ENCODE data around the gene LPIN1. TPM values are rescaled to one million over a fixed set of nuclear protein-coding genes. Genes with fewer than 3 reads are reported as not detected.
"Not testable (repeated sequence)": the region's sequence is repeated elsewhere in the genome, so short reads cannot be mapped to it uniquely, and the experiment has no call there.

LPIN1 gene
- total RNA-seq, 2 experiments from 2014 or later: 115 to 128 TPM

DNA sequence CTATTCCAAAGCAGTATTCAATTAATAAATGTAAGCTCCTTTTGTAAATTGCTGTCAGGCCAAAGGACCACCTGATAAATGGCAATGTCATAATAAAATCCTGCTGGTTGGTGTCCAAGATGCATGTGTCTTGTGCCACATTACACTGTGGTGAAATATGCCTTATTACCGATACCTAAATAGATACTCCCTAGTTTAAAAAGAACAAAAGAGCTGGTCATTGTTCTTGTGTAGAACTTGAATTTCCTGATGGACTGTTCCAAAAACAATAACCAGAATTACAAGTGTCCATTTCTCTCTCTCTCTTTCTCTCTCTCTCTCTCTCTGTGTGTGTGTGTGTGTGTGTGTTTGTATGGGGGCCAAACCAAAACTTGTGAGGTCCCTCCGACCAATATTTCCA is 13.8 kb upstream of the LPIN1 start:
- no peaks in the 10 kb centered on the region for H3K9me3 Mint-ChIP-seq
- H3K4me3 Mint-ChIP-seq: no peak overlapping the region
- intact Hi-C loops (cut with DNase I, micrococcal nuclease): no loop called here
- peaks cover 10% of the 10 kb centered on the region for H3K27me3 Mint-ChIP-seq
- ATAC-seq (ENCODE audit: poor library complexity) (no peak), DNase-seq (no peak)
- Histone ChIP-seq H3K27ac (ENCODE audit: low read depth in 1 of 2, low read length in 2 of 2) (no peak overlapping the region), H3K36me3 (ENCODE audit: insufficient read depth, low read length) (no peaks in the 10 kb centered on the region), H3K9me3 (ENCODE audit: control insufficient read depth in 1 of 2, insufficient read depth in 1 of 2, low read length in 2 of 2) (no peaks in the 10 kb centered on the region), H3K4me1 (ENCODE audit: insufficient read depth, low read length) (no peaks in the 10 kb centered on the region), H3K27me3 (ENCODE audit: control insufficient read depth in 1 of 2, insufficient read depth in 2 of 2, low read length in 2 of 2) (no peaks in the 10 kb centered on the region), H3K4me3 (ENCODE audit: low read length) (no peak overlapping the region)
- CTCF ChIA-PET: no interaction called here
- H3K27ac Mint-ChIP-seq: no peak overlapping the region
- H3K36me3 Mint-ChIP-seq (ENCODE audit: low read depth): no peaks in the 10 kb centered on the region
- H3K4me1 Mint-ChIP-seq (ENCODE audit: low read depth): peaks cover 6% of the 10 kb centered on the region
- POLR2A ChIA-PET: no interaction called here
- TF ChIP-seq, protein P1, sequence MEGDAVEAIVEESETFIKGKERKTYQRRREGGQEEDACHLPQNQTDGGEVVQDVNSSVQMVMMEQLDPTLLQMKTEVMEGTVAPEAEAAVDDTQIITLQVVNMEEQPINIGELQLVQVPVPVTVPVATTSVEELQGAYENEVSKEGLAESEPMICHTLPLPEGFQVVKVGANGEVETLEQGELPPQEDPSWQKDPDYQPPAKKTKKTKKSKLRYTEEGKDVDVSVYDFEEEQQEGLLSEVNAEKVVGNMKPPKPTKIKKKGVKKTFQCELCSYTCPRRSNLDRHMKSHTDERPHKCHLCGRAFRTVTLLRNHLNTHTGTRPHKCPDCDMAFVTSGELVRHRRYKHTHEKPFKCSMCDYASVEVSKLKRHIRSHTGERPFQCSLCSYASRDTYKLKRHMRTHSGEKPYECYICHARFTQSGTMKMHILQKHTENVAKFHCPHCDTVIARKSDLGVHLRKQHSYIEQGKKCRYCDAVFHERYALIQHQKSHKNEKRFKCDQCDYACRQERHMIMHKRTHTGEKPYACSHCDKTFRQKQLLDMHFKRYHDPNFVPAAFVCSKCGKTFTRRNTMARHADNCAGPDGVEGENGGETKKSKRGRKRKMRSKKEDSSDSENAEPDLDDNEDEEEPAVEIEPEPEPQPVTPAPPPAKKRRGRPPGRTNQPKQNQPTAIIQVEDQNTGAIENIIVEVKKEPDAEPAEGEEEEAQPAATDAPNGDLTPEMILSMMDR (IDR thresholded peaks at IDR 0.05): no peak

DNA sequence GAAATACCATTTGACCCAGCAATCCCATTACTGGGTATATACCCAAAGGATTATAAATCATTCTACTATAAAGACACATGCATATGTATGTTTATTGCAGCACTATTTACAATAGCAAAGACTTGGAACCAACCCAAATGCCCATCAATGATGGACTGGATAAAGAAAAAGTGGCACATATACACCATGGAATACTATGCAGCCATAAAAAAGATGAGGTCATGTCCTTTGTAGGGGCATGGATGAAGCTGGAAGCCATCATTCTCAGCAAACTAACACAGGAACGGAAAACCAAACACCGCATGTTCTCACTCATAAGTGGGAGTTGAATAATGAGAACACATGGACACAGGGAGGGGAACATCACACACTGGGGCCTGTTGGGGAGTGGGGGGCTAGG is 8.6 kb upstream of the LPIN1 start:
- not testable (repeated sequence) for H3K9me3 ChIP-seq (ENCODE audit: control insufficient read depth in 1 of 2, insufficient read depth in 1 of 2, low read length in 2 of 2); H3K27me3 ChIP-seq (ENCODE audit: control insufficient read depth in 1 of 2, insufficient read depth in 2 of 2, low read length in 2 of 2); H3K4me3 Mint-ChIP-seq; H3K4me3 ChIP-seq (ENCODE audit: low read length); H3K36me3 Mint-ChIP-seq (ENCODE audit: low read depth); H3K4me1 Mint-ChIP-seq (ENCODE audit: low read depth); H3K27me3 Mint-ChIP-seq; H3K9me3 Mint-ChIP-seq; H3K27ac Mint-ChIP-seq; DNase-seq; H3K36me3 ChIP-seq (ENCODE audit: insufficient read depth, low read length); ATAC-seq (ENCODE audit: poor library complexity); H3K4me1 ChIP-seq (ENCODE audit: insufficient read depth, low read length); H3K27ac ChIP-seq (ENCODE audit: low read depth in 1 of 2, low read length in 2 of 2)
- intact Hi-C loops (cut with DNase I, micrococcal nuclease): loop anchor here in 1 of 2 experiments (2.0 kb wide), 1 partner anchor 41 kb away; no protein-coding TSS in a partner anchor
- ChIA-PET CTCF (interaction anchor here (1.2 to 1.7 kb wide), 3 partner anchors 36 to 42 kb away, joined by 3 to 8 read pairs (median 6); no protein-coding TSS in a partner anchor), POLR2A (interaction anchor here (1.2 kb wide), 1 partner anchor 16 kb away, joined by 3 read pairs; no protein-coding TSS in a partner anchor)

DNA sequence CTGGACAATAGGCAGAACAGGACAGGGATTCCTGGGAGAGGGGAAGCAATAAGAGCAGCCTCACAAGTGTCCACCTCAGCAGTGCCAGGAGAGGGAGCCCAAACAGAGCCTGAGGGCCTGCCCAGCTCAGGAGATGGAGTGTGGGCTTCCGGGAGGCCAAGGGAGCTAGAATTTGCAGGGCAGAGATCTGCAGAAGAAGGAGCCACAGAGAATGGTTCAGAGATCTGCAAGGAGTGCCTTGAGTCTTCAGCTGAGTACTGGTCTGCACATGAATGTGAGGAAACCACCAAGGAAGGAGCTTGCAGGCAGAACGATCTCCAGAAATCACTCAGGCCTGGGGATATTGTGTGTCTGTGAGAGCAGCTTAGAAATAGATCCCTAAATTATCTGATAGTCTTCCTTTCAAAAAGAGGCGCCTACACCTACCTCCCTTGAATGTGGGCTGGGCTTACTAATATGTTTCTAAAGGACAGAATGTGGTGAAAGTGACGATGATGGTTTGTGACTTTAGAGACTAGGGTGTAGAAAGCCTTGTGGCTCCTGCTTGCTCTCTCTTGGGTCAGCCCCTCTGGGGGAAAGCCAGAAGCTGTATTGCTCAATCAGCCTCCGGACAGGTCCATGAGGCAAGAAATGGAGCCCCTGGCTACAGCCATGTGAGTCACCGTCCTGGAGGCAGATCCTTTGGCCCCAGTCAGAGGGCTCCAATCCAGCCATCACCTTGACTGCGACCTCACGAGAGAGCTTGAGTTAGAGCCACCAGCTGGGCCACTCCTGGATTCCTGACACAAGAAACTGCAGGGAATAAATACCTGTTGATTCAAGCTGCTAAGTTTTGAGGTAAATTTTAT is 7.6 kb upstream of the LPIN1 start:
- H3K4me1 ChIP-seq (ENCODE audit: insufficient read depth, low read length): peaks cover 9% of the 10 kb centered on the region
- intact Hi-C loops (cut with DNase I, micrococcal nuclease): loop anchor here in 1 of 2 experiments (2.0 kb wide), 1 partner anchor 40 kb away; no protein-coding TSS in a partner anchor
- H3K9me3 Mint-ChIP-seq: no peaks in the 10 kb centered on the region
- H3K36me3 Mint-ChIP-seq (ENCODE audit: low read depth): no peaks in the 10 kb centered on the region
- peaks cover 8% of the 10 kb centered on the region for H3K27me3 Mint-ChIP-seq
- TF ChIP-seq, protein P1 (IDR thresholded peaks at IDR 0.05): no peak
- peak in 6 of 14 experiments; percentile 25 to 70 (median 48) for DNase-seq
- H3K9me3 ChIP-seq (ENCODE audit: control insufficient read depth in 1 of 2, insufficient read depth in 1 of 2, low read length in 2 of 2): no peaks in the 10 kb centered on the region
- peaks cover 8% of the 10 kb centered on the region for H3K4me1 Mint-ChIP-seq (ENCODE audit: low read depth)
- no peak overlapping the region for H3K27ac Mint-ChIP-seq
- no peak overlapping the region for H3K4me3 ChIP-seq (ENCODE audit: low read length)
- no peak overlapping the region for H3K27ac ChIP-seq (ENCODE audit: low read depth in 1 of 2, low read length in 2 of 2)
- H3K36me3 ChIP-seq (ENCODE audit: insufficient read depth, low read length): no peaks in the 10 kb centered on the region
- POLR2A ChIA-PET: interaction anchor here (0.5 to 1.2 kb wide), 2 partner anchors 15 to 59 kb away, joined by 3 read pairs; no protein-coding TSS in a partner anchor
- CTCF ChIA-PET: interaction anchor here (0.6 to 1.7 kb wide), 10 partner anchors 8 to 1268 kb away, joined by 3 to 8 read pairs (median 3); partner anchors contain the start of gene LPIN1
- H3K4me3 Mint-ChIP-seq: no peak overlapping the region
- no peaks in the 10 kb centered on the region for H3K27me3 ChIP-seq (ENCODE audit: control insufficient read depth in 1 of 2, insufficient read depth in 2 of 2, low read length in 2 of 2)
- ATAC-seq (ENCODE audit: poor library complexity): peak; percentile 73

All from CD4-positive, alpha-beta T cell (primary cell).